ENCODE measurements around the gene EMILIN1.

- TF ChIP-seq ZFP30 (CRISPR knock-in tag; IDR thresholded peaks at IDR 0.05) (no peak), CREB5 (CRISPR knock-in tag; IDR thresholded peaks at IDR 0.05; ENCODE audit: low read depth) (no peak), ARNTL (CRISPR knock-in tag; IDR thresholded peaks at IDR 0.05; ENCODE audit: borderline replicate concordance, low read depth) (no peak)
Observed at GRCh38 chr2:27033253-27033852, 45.1 kb upstream of the EMILIN1 start.
